Hepatic stellate cell (primary cell): ENCODE data around the gene NANP.
"Not testable (repeated sequence)": the region's sequence is repeated elsewhere in the genome, so short reads cannot be mapped to it uniquely, and the experiment has no call there.

Source experiments
- DNase-seq: peaks from one replicate; pipeline ENCODE4 v3.0.0; 2011; ENCODE audit warnings: low spot score

The NANP gene

GRCh38 chr20:25606094-25606695, 17.6 kb downstream of the NANP start:
- no peak for DNase-seq

DNA sequence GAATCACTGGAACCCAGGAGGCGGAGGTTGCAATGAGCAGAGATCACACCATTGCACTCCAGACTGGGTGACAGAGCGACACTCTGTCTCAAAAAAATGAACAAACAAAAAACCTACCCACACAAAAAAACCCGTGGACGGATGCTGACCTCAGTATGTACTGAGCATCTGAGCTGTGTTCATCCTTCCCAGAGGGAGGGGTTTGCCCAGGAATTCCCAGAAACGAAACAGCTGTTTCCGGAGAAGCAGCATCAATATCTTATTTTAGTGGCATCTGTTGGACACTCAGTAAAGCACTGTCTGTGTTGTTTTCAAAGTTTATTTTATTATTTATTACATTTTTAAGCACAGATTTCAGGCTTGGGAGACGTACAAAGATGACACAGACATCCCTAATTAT, 18.7 kb downstream of the NANP start:
- no peak for DNase-seq

DNA sequence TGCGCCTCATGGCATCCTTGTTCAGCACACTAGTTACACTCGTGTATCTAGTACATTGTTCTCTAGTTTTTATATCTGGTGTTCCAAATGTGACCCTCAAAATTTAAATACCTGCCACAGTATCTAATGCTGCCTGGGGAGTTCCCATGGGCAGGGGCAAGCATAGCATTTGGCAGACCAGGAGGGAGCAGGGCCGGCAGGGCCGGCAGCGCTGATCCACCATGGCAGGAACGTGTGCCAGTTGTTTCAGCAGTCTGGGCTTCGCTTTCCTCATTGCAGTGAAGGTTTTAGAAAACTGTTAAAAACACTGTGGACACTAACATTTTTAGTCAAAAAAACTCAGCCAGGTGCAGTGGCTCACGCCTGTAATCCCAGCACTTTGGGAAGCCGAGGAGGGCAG, 19.2 kb downstream of the NANP start:
- DNase-seq: no peak

GRCh38 chr20:25602914-25603309, 20.9 kb downstream of the NANP start:
- DNase-seq: not testable (repeated sequence)

- DNase-seq: not testable (repeated sequence)
Observed at GRCh38 chr20:25602191-25602913, 21.5 kb downstream of the NANP start.

DNA sequence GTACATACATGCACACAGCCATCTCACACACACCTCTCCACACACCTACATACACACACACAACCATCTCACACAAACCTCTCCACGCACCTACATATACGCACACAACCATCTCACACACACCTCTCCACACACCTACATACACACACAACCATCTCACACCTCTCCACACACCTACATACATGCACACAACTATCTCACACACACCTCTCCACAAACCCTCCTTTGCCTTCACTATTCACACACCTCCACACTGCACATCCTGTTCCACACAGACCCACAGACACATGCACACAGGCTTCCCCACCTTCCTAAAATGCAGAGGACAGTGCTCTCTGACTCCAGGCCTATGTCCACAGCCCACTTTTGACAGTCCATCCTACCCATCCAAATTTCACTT, 22.2 kb downstream of the NANP start:
- no peak for DNase-seq

- DNase-seq: no peak
Observed at GRCh38 chr20:25600632-25601031, 23.2 kb downstream of the NANP start.

- DNase-seq: no peak
Observed at GRCh38 chr20:25592135-25592852, 31.5 kb downstream of the NANP start.

DNA sequence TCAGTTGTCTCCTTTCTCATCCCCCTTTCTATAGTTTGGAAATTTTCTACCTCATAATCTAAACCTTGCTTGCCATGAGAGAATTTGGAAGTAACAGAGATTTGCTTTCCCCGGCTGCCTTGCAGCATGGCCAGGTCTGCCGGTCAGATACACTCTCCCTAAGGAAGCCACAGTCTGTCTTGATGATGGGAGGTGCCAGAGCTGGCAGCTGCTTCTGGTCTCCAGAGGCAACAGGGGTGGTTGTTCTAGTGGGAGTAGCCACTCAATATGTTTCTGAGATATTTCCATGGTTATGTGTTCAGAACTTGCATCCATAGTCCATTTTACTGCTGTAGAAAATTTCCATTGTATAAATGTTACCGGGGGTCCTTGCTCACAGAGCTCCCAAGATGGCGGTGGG, 33.0 kb downstream of the NANP start:
- not testable (repeated sequence) for DNase-seq

GRCh38 chr20:25588491-25588890, 35.3 kb downstream of the NANP start:
- DNase-seq: no peak

DNA sequence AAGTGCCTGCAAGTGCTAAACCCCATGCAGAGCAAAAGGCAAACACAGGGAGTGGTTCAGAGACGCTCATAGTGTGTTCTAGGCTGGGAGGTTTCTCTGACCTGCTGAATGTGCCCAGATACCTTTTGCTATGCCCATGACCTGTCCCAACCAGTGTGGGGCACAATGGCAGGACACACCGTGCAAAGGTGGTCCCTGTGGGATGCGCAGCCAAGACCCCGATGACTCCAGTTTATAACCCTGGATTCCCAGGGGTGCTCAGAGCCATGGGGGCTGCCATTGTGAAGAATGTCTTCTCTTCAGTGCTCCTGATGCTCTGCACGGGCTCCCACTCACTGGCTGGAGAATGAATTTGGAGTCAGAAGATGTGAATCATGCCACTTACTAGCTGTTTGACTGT, 36.3 kb downstream of the NANP start:
- DNase-seq: no peak

DNA sequence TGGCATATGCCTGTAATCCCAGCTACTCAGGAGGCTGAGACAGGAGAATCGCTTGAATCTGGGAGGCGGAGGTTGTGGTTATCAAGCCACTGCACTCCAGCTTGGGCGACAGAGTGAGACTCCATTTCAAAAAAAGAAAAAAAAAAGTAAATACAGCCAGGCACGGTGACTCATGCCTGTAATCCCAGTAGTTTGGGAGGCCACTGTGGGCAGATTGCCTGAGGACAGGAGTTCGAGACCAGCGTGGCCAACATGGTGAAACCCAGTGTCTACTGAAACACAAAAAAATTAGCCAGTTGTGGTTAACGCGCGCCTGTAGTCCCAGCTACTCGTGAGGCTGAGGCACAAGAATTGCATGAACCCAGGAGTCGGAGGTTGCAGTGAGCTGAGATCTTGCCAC, 36.9 kb downstream of the NANP start:
- no peak for DNase-seq

DNA sequence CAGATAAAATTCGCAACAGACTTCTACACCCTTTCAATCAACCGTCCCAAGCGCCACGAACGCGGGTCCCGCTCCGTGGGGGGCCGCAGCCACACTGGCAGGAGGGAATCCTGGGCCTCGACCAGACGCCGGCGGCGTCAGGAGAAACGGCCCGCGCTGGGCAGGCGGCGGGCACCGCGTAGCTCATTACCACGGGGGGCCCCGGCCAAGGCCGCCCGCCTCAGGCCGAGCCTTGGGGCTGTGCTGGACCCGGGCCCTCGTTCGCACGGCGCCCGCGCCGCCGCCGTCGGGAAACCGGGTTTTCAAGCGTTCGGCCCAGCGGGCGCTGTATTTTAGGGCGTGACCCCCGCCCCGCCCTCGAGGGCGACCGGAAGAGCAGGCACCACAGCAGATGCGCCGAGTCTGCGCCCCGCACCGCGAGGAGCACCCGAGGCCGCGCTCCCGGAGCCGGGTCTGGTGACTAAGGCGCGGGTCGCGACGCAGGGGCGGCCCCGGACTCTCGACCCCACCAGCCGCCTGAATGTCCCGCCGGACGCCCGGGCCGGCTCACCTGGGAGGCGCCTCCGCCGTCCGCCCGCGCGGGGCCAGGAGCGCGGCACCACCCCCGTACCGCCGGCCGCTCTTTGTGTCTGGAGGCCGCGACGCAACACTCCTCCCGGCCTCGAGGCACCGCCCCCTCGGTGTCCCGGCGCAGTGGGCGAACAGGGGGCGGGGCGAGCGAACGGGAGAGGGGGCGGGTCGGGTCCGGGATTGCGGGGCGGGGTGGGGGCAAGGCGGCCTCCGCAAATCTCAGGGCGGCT, 38.7 kb downstream of the NANP start, which contains the start of gene NINL:
Gene NINL (minus strand): TSS at position 627 of the 800 bp plus-strand sequence. CDS start 58,944 bp downstream, outside the sequence.
- DNase-seq: peak; percentile 74

DNA sequence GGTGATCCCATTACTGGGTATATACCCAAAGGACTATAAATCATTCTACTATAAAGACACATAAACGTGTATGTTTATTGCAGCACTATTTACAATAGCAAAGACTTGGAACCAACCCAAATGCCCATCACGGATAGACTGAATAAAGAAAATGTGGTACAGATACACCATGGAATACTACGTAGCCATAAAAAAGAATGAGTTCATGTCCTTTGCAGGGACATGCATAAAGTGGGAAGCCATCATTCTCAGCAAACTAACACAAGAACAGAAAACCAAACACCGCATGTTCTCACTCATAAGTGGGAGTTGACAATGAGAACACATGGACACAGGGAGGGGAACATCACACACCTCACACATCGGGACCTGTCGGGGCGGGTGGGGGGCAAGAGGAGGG, 40.2 kb downstream of the NANP start:
- not testable (repeated sequence) for DNase-seq

DNA sequence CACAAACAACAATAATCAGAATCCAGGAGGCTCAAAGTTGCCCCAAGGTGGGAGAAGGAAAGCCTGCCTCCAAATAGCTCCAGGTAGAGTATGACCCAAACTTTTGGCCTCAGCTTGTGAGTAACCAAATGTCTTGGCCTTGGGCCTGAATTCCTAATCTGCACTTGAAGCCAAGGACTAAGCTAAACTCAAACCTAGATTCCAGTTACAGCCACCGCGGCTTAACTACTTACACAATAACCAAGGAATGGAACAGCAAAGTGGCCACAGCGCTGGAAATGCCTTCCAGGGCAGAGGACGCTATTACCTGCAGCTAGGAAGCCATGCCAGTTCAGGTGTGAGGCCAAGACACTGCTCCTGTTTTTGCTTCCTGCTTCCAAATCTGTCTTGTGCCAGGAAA, 43.1 kb downstream of the NANP start:
- DNase-seq: no peak

- DNase-seq: no peak
Observed at GRCh38 chr20:25579081-25579770, 44.6 kb downstream of the NANP start.

DNA sequence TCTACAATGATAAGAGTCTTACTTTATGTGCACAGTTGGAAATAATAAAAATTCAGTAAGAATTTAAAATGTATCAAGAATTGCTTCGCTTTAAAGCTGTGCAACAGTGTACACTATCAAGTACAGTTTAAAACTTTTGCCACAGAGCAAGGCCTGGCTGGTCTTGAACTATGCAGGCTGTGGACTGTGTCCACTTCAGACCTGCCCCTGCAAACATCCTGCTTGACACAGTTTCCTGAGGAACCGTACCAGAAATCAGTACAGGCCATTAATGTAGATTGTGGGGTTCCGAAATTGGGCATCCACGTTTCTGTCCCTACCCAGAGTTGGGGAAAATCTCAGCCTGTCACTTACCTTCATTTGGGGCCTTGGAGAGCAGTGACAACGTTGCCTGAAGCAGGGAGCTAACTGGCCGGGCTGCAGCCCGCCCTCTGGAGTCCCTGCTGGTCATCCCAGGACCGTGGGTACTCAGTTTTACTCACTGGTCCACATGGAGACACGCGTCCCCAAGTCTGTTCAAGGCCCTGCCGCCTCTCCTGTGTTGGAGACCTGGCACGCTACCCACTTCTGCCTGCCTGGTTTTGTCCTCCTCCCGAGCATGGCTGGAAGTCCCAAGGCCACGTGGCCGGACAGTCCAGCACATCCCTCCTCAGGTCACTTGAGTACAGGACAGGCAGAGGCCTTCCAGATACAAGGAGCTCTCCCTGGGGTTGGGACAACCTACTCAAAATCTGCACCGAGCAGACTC, 46.9 kb downstream of the NANP start:
- DNase-seq: no peak

- peak; percentile 46 for DNase-seq
Observed at GRCh38 chr20:25574411-25574810, 49.4 kb downstream of the NANP start.

- DNase-seq: peak; percentile 63
Observed at GRCh38 chr20:25573288-25574251, 50.2 kb downstream of the NANP start.

- no peak for DNase-seq
Observed at GRCh38 chr20:25571817-25572216, 52.0 kb downstream of the NANP start.
